GM19043 (cell line): Measurements from ENCODE around the gene FRMD3.

Source experiments
- ATAC-seq: cut with Tn5 transposase; IDR thresholded peaks from one replicate; pipeline ENCODE4 v1.9.1; 2021; ENCODE audit warnings: low read depth; ENCODE audit not compliant: unreplicated experiment

Gene FRMD3

DNA sequence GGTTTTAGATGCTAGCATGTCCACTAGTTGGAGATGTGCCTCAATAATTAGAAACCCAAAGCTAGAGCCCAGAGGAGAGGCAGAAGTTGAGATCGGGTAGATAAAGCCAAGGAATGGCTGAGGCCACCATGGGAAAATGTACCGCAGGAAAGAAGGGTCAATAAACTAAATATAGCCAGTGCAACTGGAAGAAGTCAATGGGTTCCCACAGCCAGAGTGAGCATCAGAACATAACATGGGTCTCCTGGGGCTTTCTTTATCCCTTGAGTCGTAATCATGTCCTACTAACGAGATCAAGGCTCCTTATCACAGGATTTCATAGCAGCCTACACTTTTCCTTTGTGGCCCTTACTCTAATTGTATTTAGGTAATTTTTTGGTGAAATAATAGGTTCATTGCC lies 61.7 kb downstream of the FRMD3 start:
- ATAC-seq = no peak

- no peak for ATAC-seq
These were observed 62.5 kb downstream of the FRMD3 start for GRCh38 chr9:83475741-83476140.

DNA sequence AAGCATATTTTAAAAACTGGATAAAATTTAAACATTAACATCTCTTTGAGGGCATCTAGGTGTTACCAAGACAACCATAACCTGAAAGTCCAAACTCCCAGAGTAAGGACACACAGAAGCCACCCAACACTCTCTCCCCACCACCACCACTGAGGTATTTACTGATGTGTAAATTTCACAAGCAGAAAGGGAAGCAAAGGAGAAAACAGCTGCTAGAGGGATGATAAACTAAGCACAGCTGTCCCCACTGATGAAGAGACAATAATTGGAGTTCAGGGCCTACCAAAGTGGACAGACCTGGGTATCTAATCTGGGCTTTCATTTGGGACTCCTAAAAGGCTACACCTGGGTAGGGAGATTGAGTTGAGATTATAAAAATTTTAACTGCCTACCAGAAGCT lies 63.6 kb downstream of the FRMD3 start:
- ATAC-seq = no peak

DNA sequence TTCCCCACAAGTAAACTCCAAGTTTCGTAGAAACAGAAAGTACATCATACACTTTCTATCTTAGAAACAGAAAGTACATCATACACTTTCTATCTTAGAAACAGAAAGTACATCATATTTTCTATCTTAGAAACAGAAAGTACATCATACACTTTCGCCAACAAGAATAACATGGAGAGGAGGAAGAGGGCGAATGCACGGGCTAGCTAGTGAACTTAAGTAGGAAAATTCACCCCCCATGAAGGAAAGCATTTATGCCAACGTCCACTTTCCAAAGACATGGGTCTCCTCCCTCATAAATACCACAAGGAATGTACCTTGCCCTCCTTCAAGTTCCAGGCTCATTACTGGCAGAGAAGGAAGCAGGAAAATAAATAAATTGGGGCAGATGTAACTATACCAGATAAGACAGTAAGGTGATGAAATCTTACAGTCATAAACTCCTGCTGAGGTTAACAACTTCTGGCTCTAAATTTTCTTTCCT lies 64.7 kb downstream of the FRMD3 start:
- peak; percentile 99 for ATAC-seq

- no peak for ATAC-seq
These were observed 65.4 kb downstream of the FRMD3 start for GRCh38 chr9:83472764-83473163.

- ATAC-seq = no peak
These were observed 66.0 kb downstream of the FRMD3 start for GRCh38 chr9:83472221-83472665.

GRCh38 chr9:83471241-83471640 lies 67.0 kb downstream of the FRMD3 start:
- ATAC-seq = no peak

GRCh38 chr9:83469722-83470121 lies 68.5 kb downstream of the FRMD3 start:
- no peak for ATAC-seq

DNA sequence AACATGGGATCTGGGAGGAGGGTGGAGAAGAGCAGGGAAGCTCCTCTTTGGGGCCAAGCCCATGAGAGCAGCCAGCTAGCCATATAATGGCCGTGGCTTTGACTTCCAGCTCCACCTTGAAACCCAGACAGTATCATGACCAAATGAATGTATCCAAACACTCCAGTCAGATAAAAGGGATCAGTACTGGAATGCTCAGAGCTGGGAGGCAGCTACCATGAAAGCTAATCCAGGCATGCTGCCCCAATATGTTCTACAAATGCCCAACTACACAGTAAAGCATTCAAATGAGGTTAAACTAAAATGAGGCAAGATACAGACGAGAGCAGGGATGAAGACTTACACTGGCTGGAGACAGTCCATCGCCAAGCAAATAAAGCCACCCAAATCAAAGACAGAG lies 69.4 kb downstream of the FRMD3 start:
- ATAC-seq = no peak

GRCh38 chr9:83466877-83467276 lies 71.3 kb downstream of the FRMD3 start:
- ATAC-seq = no peak

- ATAC-seq = no peak
These were observed 71.8 kb downstream of the FRMD3 start for GRCh38 chr9:83466351-83466750.

- ATAC-seq = no peak
These were observed 78.4 kb downstream of the FRMD3 start for GRCh38 chr9:83459830-83460229.

DNA sequence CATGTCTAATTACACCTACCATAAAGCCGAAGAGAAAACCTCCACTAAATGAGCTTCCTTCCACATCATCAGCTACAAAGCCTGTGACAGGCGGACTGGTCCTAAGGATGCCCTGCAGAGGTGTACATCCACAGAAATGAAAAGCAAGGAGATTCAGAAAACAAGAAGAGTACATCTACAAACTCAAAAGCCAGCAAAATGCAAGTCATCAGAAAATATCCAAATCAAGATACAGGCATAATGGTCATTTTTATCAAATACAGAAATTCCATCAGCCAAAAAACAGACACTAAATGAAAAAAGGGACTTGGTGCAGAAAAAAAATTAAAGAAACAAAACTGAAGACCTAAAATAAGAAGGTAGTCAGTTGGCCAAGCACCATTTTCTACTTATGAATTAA lies 79.7 kb downstream of the FRMD3 start:
- no peak for ATAC-seq

- ATAC-seq = no peak
These were observed 81.2 kb downstream of the FRMD3 start for GRCh38 chr9:83457005-83457404.

DNA sequence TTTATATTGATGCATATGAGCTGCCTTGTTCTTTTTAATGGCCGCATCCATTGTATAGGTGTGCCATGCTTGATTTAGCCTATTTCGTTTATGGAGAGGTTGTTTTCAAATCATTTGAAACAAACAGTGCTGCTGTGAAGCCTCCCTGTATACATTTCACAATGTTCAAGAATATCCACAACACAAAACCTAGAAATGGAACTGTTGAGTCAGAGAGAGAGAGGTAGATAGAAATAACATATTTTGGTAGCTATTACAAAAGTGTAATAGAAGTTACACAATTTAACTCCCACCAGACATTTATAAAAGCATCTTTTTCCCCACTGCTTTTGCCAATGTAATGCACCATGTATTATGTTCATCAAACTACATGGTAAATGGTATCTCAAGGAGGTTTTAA lies 82.0 kb downstream of the FRMD3 start:
- ATAC-seq = no peak

GRCh38 chr9:83454076-83454475 lies 84.1 kb downstream of the FRMD3 start:
- ATAC-seq = no peak

DNA sequence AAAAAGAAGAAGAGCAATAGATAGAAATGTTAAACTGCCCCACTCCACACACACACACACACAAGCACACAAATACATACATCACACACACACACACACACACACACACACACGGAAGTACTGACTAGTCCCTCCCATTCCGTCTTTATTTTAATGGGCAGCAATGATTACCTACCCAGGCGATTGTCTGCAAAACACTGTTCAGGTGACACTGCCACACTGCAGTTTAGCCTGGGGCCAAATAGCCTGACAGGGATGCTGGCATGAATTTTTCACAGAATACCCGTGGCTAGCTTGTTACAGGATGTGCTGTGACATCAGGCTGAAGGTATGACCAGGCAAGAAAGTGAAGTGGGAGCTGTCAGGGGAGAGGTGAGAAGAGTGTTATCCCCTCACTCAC lies 86.9 kb downstream of the FRMD3 start:
- no peak for ATAC-seq

- no peak for ATAC-seq
These were observed 88.2 kb downstream of the FRMD3 start for GRCh38 chr9:83449983-83450382.

DNA sequence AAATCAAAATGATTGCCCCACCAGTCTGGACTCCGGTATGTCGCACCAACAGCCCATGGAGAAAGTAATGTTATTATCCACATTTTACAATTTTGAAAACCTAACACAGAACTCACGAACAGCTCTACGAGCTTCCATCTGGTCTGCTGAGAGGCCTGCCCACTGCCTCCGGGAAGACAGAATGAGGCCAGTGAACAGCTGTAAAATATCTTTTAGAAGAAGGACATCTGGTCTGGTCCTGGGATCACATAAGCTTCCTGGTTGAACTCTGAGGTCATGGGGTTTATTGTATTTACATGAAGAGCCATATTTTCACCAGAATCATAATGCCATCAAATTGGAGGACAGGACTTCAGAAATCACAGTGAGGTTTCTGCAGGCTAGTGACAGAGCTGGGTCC lies 89.0 kb downstream of the FRMD3 start:
- ATAC-seq = no peak

- ATAC-seq = no peak
These were observed 89.6 kb downstream of the FRMD3 start for GRCh38 chr9:83448626-83449025.

DNA sequence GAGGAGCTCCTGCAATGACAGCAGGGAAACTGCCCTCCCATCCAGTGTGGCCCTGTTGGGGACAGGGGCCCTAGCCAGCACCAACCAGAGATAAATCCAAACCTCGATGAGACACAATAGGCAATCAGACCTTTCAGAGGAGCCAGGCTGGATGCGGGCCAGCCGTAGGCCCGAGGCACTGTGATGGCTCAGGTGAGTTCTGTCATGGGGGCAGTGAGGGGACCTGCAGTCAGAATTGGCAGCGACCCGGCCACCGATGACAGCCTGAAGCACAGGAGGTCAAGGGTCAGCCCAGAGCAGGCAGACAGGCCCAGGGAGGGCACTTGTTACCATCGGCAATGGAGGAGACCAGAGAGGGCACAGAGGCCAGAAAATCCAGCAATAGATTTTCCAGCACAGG lies 90.8 kb downstream of the FRMD3 start:
- no peak for ATAC-seq

GRCh38 chr9:83445703-83446265 lies 92.4 kb downstream of the FRMD3 start:
- no peak for ATAC-seq

DNA sequence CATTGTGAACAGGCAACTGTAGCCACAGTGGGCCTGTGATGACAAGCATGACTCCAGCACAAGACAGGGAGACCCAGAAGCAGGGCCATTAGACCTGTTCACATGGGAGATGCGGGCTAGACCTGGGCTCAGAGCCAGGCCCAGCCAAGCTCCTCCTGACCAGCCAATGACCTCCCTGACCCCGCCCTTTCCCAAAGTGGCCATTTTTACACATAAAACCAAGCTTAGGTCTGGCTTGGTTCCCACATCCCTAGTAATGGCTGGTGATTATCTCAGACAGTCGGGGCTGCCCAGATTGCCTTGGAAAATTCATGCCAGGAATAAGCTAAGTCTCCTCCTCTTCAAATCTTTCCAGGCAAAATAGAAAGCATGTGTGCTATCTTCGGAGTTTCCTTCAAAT lies 94.1 kb downstream of the FRMD3 start:
- ATAC-seq = no peak
